Body of pancreas (tissue), 4 donors: ENCODE measurements around the gene PRTN3. TPM values are rescaled to one million over a fixed set of nuclear protein-coding genes. Genes with fewer than 3 reads are reported as not detected.
A peak's percentile ranks its signal among the peaks of the same experiment; 100 is the strongest.

ENCODE experiments used
- ATAC-seq: fragments of 150-250 bp; one replicate; pipeline ENCODE4 v1.9.1; 2016
- DNase-seq, 4 donors: peaks; one replicate each; pipeline ENCODE4 v3.0.0-alpha.2; 2019
- H3K27ac ChIP-seq, 4 donors: fragments of 200-600 bp; sonication (generic); 1 replicate in 3 of 4; 2 replicates in 1 of 4; pipeline versions ENCODE4 v1.5.1 to v1.6.1; 2016 to 2019; ENCODE audit warnings: mild to moderate bottlenecking in 1 of 4, mixed read lengths in 1 of 4, moderate library complexity in 1 of 4
- H3K27me3 ChIP-seq, 2 donors: fragments of 200-600 bp; sonication (generic); one replicate each; pipeline ENCODE4 v1.6.0; 2016; ENCODE audit warnings: mild to moderate bottlenecking in 1 of 2
- H3K36me3 ChIP-seq, 2 donors: fragments of 200-600 bp; sonication (generic); replicated peaks in 1 of 2; 2 replicates each; pipeline ENCODE4 v1.5.1; 2016; ENCODE audit warnings: low read depth in 2 of 2; ENCODE audit not compliant: insufficient read depth in 1 of 2
- H3K4me1 ChIP-seq: fragments of 200-600 bp; sonication (generic); one replicate; pipeline ENCODE4 v1.6.0; 2016
- H3K4me3 ChIP-seq, 2 donors: fragments of 200-600 bp; sonication (generic); 1 replicate in 1 of 2; 2 replicates in 1 of 2; pipeline ENCODE4 v1.5.1; 2016 to 2019
- H3K9me3 ChIP-seq, 3 donors: fragments of 200-600 bp; sonication (generic); 1 replicate in 2 of 3; 2 replicates in 1 of 3; pipeline ENCODE4 v1.5.1; 2016
- POLR2A ChIP-seq, 3 donors: fragments of 450-650 bp; IDR thresholded peaks; one replicate each; pipeline ENCODE4 v1.6.1; 2016; ENCODE audit warnings: antibody characterized with exemption in 3 of 3, mild to moderate bottlenecking in 2 of 3
- WGBS, 2 donors: methylation state at CpG; one replicate each; pipeline ENCODE4 v1.1.5; 2017; 5-methylcytosine and 5-hydroxymethylcytosine counted together
- intact Hi-C: fragments of 100-400 bp; cut with DNase I; formaldehyde crosslinking; loops from one replicate; pipeline ENCODE4 v1.15.1; 2023
- total RNA-seq, 2 donors: library from RNA; depleted of rRNA; stranded (reverse); fragments of >200 nt; gene quantifications; one replicate each; pipeline ENCODE4 v1.1.0, GENCODE V29; 2016
- TF ChIP-seq, protein P1 (sequence below), 7 experiments: fragments of 450-650 bp in 4 of 7; fragments of 200-600 bp in 3 of 7; sonication (generic) in 3 of 7; IDR thresholded peaks; one replicate each; pipeline ENCODE4 v1.5.1; 2016 to 2019; ENCODE audit warnings: antibody characterized with exemption in 7 of 7

PRTN3 gene
- total RNA-seq, 2 donors from 2014 or later = 0.99 TPM; not detected in 1

- TF ChIP-seq POLR2A (IDR thresholded peaks at IDR 0.05) = no peak
- TF ChIP-seq, protein P1, sequence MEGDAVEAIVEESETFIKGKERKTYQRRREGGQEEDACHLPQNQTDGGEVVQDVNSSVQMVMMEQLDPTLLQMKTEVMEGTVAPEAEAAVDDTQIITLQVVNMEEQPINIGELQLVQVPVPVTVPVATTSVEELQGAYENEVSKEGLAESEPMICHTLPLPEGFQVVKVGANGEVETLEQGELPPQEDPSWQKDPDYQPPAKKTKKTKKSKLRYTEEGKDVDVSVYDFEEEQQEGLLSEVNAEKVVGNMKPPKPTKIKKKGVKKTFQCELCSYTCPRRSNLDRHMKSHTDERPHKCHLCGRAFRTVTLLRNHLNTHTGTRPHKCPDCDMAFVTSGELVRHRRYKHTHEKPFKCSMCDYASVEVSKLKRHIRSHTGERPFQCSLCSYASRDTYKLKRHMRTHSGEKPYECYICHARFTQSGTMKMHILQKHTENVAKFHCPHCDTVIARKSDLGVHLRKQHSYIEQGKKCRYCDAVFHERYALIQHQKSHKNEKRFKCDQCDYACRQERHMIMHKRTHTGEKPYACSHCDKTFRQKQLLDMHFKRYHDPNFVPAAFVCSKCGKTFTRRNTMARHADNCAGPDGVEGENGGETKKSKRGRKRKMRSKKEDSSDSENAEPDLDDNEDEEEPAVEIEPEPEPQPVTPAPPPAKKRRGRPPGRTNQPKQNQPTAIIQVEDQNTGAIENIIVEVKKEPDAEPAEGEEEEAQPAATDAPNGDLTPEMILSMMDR (IDR thresholded peaks at IDR 0.05) = no peak
- Histone ChIP-seq H3K9me3 (no peaks in the 10 kb centered on the region), H3K27ac (peak overlapping the region; percentile 88 to 98 (median 96)), H3K36me3 (peaks cover 0 to 4% of the 10 kb centered on the region in 2 donors), H3K27me3 (no peaks in the 10 kb centered on the region), H3K4me3 (peak overlapping the region; percentile 67 to 81), H3K4me1 (peaks cover 13% of the 10 kb centered on the region)
- 2 to 3% methylated on average over 18 to 23 of the region's 27 CpGs for WGBS, 2 donors
- ATAC-seq = no peak
- peak in 1 of 4 donors; percentile 43 for DNase-seq
- intact Hi-C loops = no loop called here
These were observed 51.6 kb downstream of the PRTN3 start for GRCh38 chr19:892243-892893.

DNA sequence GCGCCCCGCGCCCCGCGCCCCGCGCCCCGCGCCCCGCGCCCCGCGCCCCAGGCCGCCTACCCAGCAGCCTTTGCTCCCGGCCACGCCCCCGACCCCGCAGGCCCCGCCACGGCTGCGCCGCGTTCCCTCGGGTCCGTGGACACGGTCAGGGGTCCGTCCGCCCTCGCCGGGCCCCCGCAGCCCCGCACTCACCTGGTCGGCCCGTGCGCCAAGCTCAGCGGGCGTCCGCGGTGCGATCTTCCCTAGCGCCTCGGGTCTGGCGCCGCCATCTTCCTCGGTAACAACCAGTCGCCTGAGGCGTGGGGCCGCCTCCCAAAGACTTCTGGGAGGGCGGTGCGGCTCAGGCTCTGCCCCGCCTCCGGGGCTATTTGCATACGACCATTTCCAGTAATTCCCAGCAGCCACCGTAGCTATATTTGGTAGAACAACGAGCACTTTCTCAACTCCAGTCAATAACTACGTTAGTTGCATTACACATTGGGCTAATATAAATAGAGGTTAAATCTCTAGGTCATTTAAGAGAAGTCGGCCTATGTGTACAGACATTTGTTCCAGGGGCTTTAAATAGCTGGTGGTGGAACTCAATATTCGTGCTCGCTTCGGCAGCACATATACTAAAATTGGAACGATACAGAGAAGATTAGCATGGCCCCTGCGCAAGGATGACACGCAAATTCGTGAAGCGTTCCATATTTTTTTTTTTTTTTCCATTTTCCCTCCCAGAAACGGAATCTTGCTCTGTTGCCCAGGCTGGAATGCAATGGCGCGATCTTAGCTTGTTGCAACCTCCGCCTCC is 52.3 kb downstream of the PRTN3 start, which contains the start of the genes MED16 and RNU6-9:
Gene MED16 (minus strand): TSS at position 294 of the 796 bp plus-strand sequence. CDS start 2,056 bp downstream, outside the sequence.
Gene RNU6-9 (plus strand): TSS at position 591 of the 796 bp plus-strand sequence.
- Histone ChIP-seq H3K36me3 (peaks cover 0 to 4% of the 10 kb centered on the region in 2 donors), H3K4me3 (peak within 1 kb of the TSS; percentile 67 to 81)

DNA sequence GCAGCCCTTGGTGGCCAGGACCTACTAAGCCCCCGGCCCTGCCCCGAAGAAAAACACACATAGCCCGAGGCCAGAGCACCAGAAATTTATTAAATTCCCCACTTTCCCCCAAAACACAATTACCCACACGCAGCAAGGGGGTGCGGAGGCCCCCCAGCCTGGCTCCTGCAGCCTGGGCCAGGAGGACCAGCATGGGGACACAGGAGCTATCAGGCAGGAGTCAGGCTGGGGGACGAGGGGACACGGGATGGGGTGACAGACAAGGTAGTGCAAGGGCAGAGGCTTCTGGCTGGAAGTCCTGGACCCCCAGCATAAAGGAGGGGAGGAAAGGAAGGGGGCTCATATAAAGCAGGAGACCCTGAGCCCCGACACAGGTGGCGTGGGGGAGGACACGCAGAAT is 55.6 kb downstream of the PRTN3 start:
- WGBS, 2 donors = 97 to 98% methylated on average over 10 of the region's 10 CpGs
- Histone ChIP-seq H3K27me3 (no peaks in the 10 kb centered on the region), H3K27ac (no peak overlapping the region), H3K36me3 (peaks cover 0 to 4% of the 10 kb centered on the region in 2 donors), H3K9me3 (no peaks in the 10 kb centered on the region), H3K4me3 (no peak overlapping the region), H3K4me1 (peaks cover 5% of the 10 kb centered on the region)
- intact Hi-C loops = no loop called here
- ATAC-seq (no peak), DNase-seq (no peak)
- TF ChIP-seq, protein P1 (IDR thresholded peaks at IDR 0.05) = no peak
- no peak for TF ChIP-seq POLR2A (IDR thresholded peaks at IDR 0.05)

More for the DNA sequence above, 52.3 kb downstream of the PRTN3 start, which contains the start of the genes MED16 and RNU6-9:
- Histone ChIP-seq H3K9me3 (no peaks in the 10 kb centered on the region), H3K27me3 (no peaks in the 10 kb centered on the region), H3K4me1 (peaks cover 13% of the 10 kb centered on the region), H3K27ac (peak within 1 kb of the TSS; percentile 88 to 98 (median 96))
- ATAC-seq (peak; percentile 95), DNase-seq (peak; percentile 93 to 96 (median 96))
- TF ChIP-seq POLR2A (IDR thresholded peaks at IDR 0.05) = peak; percentile 62 to 70 (median 69)
- TF ChIP-seq, protein P1 (IDR thresholded peaks at IDR 0.05) = peak in 1 of 7 experiments; percentile 3
- 1 to 2% methylated on average over 22 to 55 of the region's 69 CpGs for WGBS, 2 donors
- intact Hi-C loops = no loop called here

GRCh38 chr19:896999-897398 is 56.2 kb downstream of the PRTN3 start:
- H3K36me3 ChIP-seq = peaks cover 0 to 4% of the 10 kb centered on the region in 2 donors
- WGBS, 2 donors = 87 to 95% methylated on average over 11 of the region's 11 CpGs
- no peak overlapping the region for H3K27ac ChIP-seq
- TF ChIP-seq POLR2A (IDR thresholded peaks at IDR 0.05) = no peak
- TF ChIP-seq, protein P1 (IDR thresholded peaks at IDR 0.05) = no peak
- intact Hi-C loops = no loop called here
- ATAC-seq (no peak), DNase-seq (no peak)
- no peak overlapping the region for H3K4me3 ChIP-seq
- H3K9me3 ChIP-seq = no peaks in the 10 kb centered on the region
- no peaks in the 10 kb centered on the region for H3K27me3 ChIP-seq
- H3K4me1 ChIP-seq = peaks cover 4% of the 10 kb centered on the region
